ENCODE results near the gene MOB4.
A peak's percentile ranks its signal among the peaks of the same experiment; 100 is the strongest.
"Not testable (repeated sequence)": the region's sequence is repeated elsewhere in the genome, so short reads cannot be mapped to it uniquely, and the experiment has no call there.

Gene MOB4

DNA sequence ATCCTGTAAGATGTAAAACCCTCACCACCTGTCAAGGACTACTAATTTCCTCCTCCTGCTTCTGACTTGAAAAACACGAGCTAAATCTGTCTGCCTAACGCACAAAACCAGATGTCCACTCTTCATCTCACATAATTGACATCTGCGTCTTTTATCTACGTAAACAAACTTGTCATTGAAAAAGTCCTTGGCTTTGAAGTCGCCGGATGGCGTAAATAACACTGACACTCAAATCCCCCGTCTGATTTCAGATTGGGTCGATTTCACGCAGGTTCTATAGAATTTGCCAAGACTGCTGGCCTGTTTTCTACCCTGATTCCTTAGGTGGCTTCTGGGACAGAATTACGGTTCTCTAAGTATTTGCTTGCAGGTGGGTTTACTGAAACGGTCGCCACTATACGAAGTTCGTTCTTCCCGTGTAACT lies 539 bp upstream of the MOB4 start:
- no peak for DNase-seq

DNA sequence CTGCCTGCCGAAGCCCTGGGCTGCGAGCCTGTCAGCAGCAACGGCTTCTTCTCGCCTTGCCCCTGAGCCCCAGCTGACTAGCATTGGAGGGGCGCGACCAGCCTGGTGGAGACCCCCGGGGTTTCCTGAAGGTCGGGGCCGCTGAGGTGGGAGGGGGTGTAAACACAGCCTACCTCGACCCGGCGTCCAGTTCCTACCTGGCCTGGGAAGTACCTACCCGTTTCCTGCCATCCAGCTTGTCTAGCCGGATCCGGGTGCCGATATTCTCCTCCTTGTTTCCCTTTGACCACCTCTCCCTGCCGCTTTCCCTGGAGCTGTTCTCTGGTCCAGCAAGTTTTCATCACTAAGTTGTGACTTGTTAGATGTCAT lies 511 bp downstream of the MOB4 start:
- DNase-seq, result peak; percentile 31

DNA sequence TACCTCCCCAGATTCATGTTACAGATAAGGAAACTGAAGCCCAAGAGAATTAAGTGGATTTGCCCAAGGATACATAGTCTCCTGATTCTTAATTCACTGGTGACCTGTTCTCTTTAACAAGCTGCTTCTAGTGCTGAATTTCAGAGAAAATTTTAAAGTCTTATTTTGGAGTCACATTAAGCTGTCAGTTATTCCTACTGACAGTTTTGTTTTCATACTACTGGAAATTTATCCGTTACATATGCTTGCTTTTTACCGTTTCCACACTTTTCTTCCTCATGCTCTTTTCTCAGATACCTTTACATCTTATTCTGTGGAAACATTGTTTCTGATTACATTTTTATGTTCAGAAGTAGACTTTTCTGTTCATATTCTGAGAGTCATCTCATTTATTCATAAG lies 1.3 kb downstream of the MOB4 start:
- no peak for DNase-seq

DNA sequence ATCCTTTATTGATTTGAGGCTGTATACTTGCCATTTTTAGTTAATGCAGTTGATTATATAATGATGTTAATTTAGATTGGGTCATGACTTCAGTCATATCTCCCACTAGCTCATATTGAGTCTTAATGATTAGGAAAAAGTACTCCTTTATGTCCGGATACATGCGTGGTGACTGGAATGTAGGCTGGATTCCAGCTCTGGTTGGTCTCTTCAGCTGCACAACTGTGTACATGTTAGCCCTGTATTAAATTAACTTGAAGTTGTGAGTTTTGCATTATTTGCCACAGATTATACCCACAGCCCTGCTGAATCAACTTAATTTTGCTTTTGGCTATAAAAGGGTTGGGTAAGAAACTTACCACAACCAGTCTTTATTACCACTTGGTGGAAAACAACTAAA lies 22.5 kb downstream of the MOB4 start:
- DNase-seq, result no peak

DNA sequence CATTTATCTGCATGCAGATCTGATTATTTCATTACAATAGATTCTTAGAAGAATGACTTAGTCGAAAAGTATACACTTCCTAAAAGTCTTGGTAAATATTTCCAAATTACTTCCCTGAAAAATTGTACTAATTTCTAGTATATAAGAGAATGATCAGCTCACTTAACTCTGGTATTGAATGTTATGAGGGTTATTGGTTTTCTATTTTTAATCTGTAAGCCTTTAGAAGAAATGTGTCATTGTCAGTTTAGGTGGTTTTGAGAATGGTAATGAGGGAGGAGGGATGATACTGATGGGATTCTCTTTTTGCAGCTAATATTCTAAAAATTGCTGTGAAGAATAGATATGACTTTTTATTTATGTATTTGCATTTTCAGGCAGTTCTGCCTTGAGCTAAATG lies 23.9 kb downstream of the MOB4 start:
- DNase-seq, result no peak

DNA sequence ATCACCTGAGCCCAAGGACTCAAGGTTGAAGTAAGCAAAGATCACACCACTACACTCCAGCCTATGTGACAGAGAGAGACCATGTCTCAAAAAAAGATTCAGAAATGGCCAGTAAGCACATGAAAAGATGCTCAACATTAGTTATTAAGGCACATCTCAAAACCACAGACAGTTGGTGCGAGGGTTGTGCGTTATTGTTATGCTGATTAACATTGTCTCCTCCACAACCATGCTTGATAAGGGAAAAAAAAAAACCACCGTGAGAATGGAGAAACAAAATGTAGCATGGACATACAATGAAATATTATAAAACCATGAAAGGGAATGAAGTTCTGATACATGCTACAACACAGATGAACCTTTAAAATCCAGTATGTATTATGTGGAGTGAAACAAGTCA lies 27.3 kb downstream of the MOB4 start:
- no peak for DNase-seq

DNA sequence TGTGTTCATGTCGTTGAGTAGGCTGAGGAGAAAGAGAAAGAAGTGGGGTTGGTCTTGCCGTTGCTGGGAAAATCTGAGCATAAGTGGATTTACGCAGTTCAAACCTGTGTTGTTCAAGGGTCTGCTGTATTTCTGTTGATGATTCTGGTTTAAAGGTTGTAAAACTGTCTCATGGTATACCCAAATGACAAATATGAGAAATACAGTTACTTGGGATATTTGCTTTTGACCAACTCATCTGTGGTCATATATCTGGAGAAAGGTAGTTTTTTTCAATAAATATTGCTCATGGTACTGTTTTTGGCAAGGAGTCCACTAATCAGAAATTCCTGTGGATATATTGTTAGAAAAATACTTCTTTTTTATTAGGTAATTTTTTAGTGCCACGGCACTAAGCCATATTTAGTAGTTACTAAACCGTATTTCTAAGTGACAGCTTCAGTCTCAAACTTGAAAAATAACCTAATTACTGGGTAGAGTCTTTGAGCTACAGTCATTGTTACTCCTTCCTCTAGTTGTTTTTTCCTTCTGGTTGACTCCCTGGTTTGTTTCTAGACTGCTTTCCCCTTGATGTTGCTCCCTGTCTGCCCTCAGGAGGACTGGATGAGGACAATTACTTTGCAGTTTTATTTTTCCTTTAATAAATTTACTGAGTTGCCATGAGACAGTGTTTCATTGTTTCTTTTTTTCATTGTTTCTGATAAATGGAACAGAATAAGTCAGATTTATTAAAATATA lies 31.5 kb downstream of the MOB4 start:
- DNase-seq, result no peak

DNA sequence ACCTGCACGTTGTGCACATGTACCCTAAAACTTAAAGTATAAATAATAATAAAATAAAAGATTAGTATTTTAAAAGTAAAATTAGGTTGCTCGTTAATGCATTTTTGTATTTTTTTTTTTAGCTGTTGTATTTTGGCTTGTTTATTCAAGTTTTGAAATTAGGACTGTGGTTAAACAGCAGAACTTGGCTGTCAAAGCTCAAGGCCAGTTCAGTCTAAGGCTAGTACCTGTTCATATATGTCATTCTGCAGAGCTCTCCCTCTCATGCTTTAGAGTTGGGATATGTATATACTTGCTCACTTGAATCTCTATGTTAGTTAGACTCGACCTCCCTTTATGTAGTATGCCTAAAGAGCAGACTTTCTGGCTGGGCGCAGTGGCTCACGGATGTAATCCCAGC lies 32.7 kb downstream of the MOB4 start:
- no peak for DNase-seq

DNA sequence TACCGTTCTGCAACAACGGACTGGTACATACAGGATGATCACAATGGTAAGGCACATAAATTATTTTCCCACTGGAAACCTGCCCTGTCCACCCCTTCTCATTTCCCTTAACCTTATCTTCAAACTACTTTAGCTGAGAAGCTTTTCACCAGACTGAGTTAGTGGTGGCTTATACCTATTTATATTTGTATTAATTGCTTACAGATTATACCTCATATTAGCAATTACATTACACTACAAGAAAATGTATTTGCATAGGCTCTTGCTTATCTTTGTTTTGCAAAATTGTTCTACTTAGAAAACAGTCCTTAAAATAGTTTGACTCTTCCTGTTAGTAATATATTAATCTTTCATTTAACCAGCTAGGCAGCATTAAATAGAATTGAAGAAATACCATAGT lies 35.4 kb downstream of the MOB4 start:
- not testable (repeated sequence) for DNase-seq

DNA sequence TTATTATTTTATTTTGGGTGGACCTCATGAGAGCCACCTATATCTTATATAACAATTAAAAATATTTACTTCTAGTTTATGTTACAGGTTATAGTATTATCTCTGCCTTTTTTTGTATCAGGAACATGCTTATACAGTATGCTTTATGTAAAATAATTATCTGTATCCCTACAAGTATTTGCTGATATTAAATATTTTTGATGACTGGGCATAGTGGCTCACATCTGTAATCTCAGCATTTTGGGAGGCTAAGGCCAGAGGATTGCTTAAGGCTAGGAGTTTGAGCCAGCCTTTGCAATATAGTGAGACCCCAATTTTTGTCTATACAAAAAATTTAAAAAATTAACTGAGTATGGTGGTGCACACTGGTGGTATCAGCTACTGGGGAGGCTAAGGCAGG lies 39.6 kb downstream of the MOB4 start:
- DNase-seq, result no peak

DNA sequence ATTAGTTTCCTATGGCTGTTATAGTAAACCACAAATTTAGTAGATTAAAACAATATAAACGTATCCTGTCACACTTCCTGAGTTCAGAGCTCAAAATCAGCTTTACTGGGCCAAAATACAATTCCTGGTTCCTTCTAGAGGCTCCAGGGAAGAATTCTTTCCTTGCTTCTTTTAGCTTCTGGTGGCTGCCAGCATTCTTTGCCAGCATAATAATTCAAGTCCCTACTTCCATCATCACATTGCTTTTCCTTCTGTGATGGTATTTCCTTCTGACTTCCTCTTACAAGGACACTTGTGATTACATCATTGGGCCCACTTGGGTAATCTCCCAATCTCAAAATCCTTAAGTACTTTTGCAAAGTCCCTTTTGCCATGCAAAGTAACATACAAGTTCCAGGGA lies 40.6 kb downstream of the MOB4 start:
- no peak for DNase-seq

DNA sequence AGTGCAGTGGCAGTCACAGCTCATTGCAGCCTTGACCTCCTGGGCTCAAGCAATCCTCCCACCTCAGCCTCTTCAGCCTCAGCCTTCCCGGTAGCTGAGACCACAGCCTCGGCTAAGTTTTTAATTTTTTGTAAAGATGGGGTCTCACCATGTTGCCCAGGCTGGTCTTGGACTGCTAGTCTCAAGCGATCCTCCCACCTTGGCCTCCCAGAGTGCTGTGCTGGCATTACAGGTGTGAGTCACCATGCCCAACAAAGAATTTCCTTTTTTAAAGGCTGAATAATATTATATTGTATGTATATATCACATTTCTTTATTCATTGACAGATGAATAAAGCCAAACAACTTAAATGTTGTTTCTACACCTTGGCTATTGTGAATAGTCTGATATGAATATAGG lies 42.5 kb downstream of the MOB4 start:
- DNase-seq, result no peak

DNA sequence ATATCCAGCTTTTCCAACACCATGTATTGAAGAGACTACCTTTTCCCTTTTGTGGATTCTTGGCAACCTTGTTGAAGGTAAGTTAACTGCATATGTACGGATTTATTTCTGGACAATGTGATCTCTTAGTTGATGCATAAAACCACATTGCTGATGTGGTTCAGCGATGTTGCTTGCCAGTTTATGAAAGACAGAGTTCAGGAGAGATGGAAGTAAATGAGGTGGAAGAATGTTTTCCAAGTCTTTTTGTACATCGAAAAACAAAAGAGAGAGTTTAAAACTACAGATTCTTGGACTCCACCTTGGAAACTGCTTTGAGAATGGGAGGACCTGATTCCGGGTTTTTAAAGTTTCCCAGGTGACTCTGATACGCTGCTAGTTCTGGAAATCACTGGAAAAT lies 43.8 kb downstream of the MOB4 start:
- DNase-seq, result no peak

DNA sequence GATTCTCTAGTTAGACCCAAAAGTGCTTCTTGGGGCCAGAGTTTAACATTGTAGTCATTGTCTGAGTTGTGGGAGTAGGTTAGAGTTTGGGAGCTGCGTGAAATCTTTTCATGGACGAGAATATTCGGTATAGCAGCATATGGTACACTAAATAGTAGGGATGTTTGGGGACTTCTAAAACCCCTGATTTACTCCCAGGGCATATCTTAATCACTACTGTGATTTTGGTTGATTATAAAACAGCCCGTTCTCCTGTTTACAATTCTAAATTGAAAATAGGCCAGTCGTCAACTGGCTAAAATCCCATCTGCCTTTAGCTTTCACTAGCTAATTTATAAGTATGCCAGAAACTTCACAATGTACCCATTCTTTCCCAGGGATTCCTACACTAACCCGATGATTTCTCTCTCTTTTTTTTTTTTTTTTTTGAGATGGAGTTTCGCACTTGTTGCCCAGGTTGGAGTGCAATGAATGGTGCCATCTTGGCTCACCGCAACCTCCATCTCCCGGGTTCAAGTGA lies 44.3 kb downstream of the MOB4 start:
- DNase-seq, result no peak

DNA sequence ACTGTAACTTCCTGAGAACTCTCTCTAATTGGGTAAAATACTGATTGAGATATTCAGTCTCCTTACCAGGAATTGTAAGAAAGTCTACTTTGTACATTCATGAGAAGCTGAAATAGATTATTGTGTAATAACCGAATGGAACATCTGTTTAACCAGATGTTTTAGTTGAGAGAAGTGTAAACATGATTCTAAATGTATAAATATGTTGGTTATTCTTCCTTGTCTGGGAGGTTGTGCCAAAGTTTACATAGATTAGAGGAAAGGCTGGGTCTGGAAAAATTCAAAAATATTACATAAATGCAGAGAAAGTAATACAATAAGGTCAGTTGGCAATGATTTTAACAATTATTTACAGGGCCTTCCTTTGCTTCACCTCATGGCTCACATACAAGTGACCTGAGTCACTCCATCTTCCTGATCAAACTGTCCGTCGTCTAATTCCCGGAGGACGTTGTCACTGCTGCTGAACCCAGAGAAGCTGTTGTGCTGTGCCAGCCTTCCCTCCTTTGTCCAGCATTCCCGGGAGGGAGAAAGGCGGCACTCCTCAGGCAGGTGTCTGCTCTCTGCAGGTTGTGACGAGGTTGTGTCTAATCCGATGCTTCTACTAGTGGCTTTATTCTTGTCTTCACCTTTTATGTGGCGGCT lies 55.9 kb downstream of the MOB4 start:
- no peak for DNase-seq

DNA sequence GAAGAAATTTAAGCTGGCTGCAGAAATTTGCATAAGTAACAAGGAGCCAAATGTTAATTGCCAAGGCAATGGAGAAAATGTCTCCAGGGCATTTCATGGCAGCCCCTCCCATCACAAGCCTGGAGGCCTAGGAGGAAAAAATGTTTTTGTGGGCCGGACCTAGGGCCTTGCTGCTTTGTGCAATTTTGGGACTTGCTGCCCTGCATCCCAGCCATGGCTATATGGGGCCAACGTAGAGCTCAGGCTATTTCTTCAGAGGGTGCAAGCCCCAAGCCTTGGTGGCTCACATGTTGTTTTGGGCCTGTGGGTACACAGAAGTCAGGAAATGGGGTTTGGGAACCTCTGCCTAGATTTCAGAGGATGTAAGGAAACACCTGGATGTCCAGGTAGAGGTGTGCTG lies 57.7 kb downstream of the MOB4 start:
- DNase-seq, result no peak

DNA sequence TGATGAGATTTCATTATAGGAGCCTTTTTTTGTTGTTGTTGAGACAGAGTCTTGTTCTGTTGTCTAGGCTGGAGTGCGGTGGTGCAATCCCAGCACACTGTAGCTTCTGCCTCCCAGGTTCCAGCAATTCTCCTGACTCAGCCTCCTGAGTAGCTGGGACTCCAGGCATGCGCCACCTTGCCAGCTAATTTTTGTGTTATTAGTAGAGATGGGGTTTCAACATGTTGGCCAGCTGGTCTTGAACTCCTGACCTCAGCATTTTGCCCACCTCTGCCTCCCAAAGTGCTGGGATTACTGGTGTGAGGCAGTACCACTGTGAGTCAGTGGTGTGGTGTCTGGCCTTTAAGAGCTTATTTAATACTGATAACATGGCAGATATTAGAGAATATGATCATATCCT lies 60.1 kb downstream of the MOB4 start:
- no peak for DNase-seq

DNA sequence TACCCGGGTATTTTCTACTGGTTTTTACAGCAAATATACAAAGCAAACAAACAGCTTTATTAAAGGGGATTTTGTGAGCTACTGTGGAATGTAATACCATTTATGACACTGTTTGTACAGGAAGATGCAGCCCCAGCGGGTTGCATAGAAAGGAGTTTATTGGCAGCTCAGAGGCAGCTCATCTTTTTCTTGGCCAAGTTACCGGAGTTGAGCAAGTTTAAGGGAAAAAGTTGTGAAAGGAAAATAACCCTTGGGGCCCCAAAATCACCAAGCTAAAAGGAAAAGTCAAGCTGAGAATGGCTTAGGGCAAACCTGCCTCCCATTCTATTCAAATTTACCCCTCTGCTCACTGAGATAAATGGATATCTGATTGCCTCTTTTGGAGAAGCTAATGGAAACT lies 60.8 kb downstream of the MOB4 start:
- DNase-seq, result no peak

DNA sequence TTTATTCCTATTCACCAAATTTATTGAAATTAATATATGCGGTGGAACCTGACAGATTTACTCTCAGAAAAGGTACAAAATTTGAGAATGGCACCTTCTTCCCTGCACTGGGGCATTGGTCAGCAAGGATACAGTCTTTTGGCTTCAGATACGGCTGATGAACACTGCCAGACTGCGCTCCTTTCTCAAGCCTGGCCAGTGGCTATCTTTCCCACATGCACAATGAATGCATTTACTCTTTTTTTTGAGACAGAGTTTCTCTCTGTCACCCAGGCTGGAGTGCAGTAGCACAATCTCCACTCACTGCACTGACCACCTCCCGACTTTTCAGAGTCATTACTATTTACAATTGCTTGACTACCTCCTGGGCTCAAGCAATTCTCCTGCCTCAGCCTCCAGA lies 61.6 kb downstream of the MOB4 start:
- DNase-seq, result no peak

DNA sequence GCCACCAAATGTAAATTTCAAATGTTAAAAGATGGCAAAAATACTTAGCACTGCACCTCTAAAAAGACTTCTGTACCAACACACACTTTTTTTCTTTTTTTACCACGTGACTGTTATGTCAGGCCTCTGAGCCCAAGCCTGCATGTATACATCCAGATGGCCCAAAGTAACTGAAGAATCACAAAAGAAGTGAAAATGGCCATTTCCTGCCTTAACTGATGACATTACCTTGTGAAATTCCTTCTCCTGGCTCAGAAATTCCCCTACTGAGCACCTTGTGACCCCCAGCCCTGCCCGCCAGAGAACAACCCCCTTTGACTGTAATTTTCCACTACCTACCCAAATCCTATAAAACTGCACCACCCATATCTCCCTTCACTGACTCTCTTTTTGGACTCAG lies 62.4 kb downstream of the MOB4 start:
- not testable (repeated sequence) for DNase-seq

DNA sequence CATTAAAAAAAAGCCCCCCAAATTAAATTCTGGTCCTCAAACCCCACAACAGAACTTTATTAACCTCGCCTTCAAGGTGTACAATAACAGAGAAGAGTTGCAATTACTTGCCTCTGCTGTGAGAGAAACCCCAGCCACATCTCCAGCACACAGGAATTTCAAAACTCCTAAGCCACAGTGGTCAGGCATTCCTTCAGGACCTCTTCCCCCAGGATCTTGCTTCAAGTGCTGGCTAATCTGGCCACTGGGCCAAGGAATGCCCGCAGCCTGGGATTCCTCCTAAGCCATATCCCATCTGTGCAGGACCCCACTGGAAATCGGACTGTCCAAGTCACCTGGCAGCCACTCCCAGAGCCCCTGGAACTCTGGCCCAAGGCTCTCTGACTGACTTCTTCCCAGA lies 64.3 kb downstream of the MOB4 start:
- not testable (repeated sequence) for DNase-seq

DNA sequence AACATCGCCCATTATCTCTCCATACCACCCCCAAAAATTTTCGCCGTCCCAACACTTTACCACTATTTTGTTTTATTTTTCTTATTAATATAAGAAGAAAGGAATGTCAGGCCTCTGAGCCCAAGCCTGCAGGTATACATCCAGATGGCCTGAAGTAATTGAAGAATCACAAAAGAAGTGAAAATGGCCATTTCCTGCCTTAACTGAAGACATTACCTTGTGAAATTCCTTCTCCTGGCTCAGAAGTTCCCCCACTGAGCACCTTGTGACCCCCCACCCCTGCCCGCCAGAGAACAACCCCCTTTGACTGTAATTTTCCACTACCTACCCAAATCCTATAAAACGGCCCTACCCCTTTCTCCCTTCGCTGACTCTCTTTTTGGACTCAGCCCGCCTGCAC lies 71.4 kb downstream of the MOB4 start:
- DNase-seq, result not testable (repeated sequence)

DNA sequence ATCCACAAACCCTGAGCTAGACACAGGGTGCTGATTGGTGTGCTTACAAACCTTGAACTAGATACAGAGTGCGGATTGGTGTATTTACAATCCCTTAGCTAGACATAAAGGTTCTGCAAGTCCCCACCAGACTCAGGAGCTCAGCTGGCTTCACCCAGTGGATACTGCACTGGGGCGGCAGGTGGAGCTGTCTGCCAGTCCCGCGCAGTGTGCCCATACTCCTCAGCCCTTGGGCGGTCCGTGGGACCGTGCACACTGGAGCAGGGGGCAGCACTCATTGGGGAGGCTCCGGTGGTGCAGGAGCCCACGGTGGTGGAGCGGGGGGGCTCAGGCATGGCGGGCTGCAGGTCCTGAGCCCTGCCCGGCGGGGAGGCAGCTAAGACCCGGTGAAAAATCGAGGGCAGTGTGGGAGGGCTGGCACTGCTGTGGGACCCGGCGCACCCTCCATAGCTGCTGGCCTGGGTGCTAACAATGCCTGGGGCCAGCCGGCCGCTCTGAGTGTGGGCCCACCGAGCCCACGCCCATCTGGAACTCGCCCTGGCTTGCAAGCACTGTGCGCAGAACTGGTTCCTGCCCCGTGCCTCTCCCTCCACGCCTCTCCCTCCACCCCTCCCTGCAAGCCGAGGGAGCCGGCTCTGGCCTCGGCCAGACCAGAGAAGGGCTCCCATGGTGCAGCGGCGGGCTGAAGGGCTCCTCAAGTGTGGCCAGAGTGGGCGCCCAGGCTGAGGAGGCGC lies 75.6 kb downstream of the MOB4 start:
- no peak for DNase-seq

DNA sequence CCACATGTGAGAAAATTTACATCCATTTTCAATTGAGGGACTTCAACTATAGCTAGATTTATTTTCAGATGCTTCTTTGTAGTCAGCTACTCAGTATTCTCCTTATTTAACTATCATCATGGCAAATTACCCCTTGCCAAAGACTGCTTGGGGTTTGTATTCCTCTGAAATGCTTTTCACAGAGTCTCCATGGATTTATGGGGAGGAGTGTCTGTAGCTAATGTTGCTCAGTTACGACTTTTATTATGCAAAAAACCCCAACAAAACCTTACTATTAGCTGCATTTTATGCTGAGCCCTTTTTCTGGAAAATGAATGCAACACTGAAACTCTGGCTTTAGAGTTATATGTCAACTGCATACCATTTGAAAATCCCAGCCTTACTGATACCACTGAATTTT lies 80.9 kb downstream of the MOB4 start:
- no peak for DNase-seq
